IPS DF 6.9 (cell line): ENCODE results near the gene CTNNA2.

ENCODE experiments used
- DNase-seq: peaks from one replicate; pipeline ENCODE4 v3.0.0-alpha.2; 2013; ENCODE audit warnings: low read depth, low spot score
- H3K27ac ChIP-seq: one replicate; pipeline ENCODE4 v1.5.1; 2013; ENCODE audit warnings: low read length, control low read depth
- H3K27me3 ChIP-seq: 2 replicates; pipeline ENCODE4 v1.6.1; 2013; ENCODE audit warnings: mild to moderate bottlenecking, low read length; ENCODE audit not compliant: control insufficient read depth, insufficient read depth
- H3K36me3 ChIP-seq: 2 replicates; pipeline ENCODE4 v1.6.1; 2013; ENCODE audit warnings: low read length; ENCODE audit not compliant: control insufficient read depth, insufficient read depth
- H3K4me1 ChIP-seq: 2 replicates; pipeline ENCODE4 v1.6.1; 2013; ENCODE audit warnings: low read length; ENCODE audit not compliant: control insufficient read depth, insufficient read depth
- H3K4me3 ChIP-seq: 2 replicates; pipeline ENCODE4 v1.5.1; 2013; ENCODE audit warnings: mild to moderate bottlenecking, low read length
- H3K9me3 ChIP-seq: 2 replicates; pipeline ENCODE4 v1.6.1; 2013; ENCODE audit warnings: low read length, inconsistent platforms; ENCODE audit not compliant: control insufficient read depth, insufficient read depth
- WGBS: extraction: QIAGEN DNeasy Blood & Tissue Kit; methylation state at CpG from one replicate; pipeline ENCODE4 v1.1.7; 2013; ENCODE audit warnings: mixed read lengths, missing lambda C conversion rate; ENCODE audit not compliant: insufficient read length, insufficient coverage; 5-methylcytosine and 5-hydroxymethylcytosine counted together

The CTNNA2 gene

GRCh38 chr2:79835911-79836310, 323.1 kb downstream of the CTNNA2 start:
- Histone ChIP-seq H3K9me3 (no peaks in the 10 kb centered on the region), H3K4me1 (peaks cover 2% of the 10 kb centered on the region; the same call in 1 of the 2 replicates), H3K36me3 (no peaks in the 10 kb centered on the region), H3K27ac (no peak overlapping the region), H3K4me3 (no peak overlapping the region), H3K27me3 (no peaks in the 10 kb centered on the region)
- DNase-seq: no peak
- WGBS: no CpG with 5 or more reads among the region's 1 CpG

DNA sequence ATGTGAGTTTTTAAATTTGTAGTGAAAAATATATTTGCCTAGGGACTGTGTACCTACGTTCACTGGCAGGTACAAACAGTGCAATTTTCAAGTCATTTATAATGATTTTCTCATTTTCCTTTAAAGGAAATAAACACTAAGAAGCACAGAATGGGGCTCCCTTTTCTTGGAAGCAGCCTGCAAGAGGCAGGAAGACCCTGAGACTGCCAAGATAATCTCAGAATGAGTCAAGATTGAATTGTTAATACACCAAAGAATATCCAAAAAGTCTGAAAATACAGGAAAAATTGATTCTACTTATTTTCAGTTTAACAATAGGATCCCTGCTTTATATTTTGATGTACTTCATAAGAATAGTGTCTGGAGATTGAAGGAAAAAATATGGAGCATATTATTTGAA, 331.2 kb downstream of the CTNNA2 start:
- no peaks in the 10 kb centered on the region for H3K27me3 ChIP-seq
- no peak overlapping the region for H3K27ac ChIP-seq
- H3K9me3 ChIP-seq: no peaks in the 10 kb centered on the region
- no peak for DNase-seq
- no peak overlapping the region for H3K4me3 ChIP-seq
- no CpG with 5 or more reads among the region's 1 CpG for WGBS
- H3K4me1 ChIP-seq: peaks cover 4% of the 10 kb centered on the region; the same call in 1 of the 2 replicates
- H3K36me3 ChIP-seq: no peaks in the 10 kb centered on the region

GRCh38 chr2:79846878-79847277, 334.0 kb downstream of the CTNNA2 start:
- no peak overlapping the region for H3K27ac ChIP-seq
- no peaks in the 10 kb centered on the region for H3K27me3 ChIP-seq
- H3K36me3 ChIP-seq: no peaks in the 10 kb centered on the region
- DNase-seq: no peak
- no CpG with 5 or more reads among the region's 1 CpG for WGBS
- H3K4me1 ChIP-seq: peaks cover 4% of the 10 kb centered on the region; the same call in 1 of the 2 replicates
- H3K9me3 ChIP-seq: no peaks in the 10 kb centered on the region
- no peak overlapping the region for H3K4me3 ChIP-seq

DNA sequence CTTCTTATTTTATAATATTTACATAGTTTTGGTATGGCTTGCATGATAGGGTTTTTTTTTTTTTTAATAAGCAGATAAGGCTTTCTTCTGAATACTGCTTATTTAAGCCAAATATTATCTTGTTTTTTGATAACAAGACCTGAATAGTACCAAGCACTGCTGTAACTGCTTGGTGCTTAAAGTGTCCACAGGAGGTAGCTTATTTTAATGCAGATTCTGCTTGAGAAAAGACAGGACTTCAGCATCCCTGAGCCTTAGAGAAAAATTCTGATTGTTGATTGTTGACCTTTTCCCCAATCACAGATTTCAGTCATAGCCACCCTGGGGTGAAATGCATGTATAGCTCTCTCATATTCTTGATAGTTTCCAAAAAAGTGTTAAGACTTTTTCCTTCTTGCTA, 336.4 kb downstream of the CTNNA2 start:
- H3K4me1 ChIP-seq: peaks cover 2% of the 10 kb centered on the region; the same call in 1 of the 2 replicates
- H3K9me3 ChIP-seq: no peaks in the 10 kb centered on the region
- no peak overlapping the region for H3K4me3 ChIP-seq
- H3K36me3 ChIP-seq: no peaks in the 10 kb centered on the region
- no peaks in the 10 kb centered on the region for H3K27me3 ChIP-seq
- DNase-seq: no peak
- H3K27ac ChIP-seq: no peak overlapping the region

GRCh38 chr2:79849949-79850348, 337.1 kb downstream of the CTNNA2 start:
- no CpG with 5 or more reads among the region's 1 CpG for WGBS
- peaks cover 2% of the 10 kb centered on the region; the same call in 1 of the 2 replicates for H3K4me1 ChIP-seq
- no peak overlapping the region for H3K27ac ChIP-seq
- no peak overlapping the region for H3K4me3 ChIP-seq
- DNase-seq: no peak
- H3K36me3 ChIP-seq: no peaks in the 10 kb centered on the region
- H3K9me3 ChIP-seq: no peaks in the 10 kb centered on the region
- H3K27me3 ChIP-seq: no peaks in the 10 kb centered on the region

DNA sequence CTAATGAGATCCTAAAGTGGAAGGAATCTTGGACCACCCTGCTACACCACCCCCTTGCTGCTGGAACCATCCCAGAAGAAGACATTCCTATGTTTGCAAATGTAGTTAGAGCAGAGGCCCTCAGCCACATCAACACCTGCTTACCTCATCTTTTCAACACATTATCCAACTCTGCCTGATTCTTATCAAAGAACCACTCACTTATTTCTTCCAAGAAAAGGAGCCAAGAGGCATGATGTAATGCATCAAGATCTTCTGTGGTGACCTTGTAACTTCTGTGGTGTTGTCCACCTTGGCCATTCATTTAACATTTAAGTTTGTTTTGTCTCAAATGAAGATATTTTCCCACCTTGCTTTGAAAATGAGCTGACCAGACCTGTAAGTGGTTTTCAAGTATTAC, 338.1 kb downstream of the CTNNA2 start:
- Histone ChIP-seq H3K4me1 (peaks cover 4% of the 10 kb centered on the region; the same call in 1 of the 2 replicates), H3K4me3 (no peak overlapping the region), H3K27ac (no peak overlapping the region), H3K36me3 (no peaks in the 10 kb centered on the region), H3K27me3 (no peaks in the 10 kb centered on the region), H3K9me3 (no peaks in the 10 kb centered on the region)
- no peak for DNase-seq

DNA sequence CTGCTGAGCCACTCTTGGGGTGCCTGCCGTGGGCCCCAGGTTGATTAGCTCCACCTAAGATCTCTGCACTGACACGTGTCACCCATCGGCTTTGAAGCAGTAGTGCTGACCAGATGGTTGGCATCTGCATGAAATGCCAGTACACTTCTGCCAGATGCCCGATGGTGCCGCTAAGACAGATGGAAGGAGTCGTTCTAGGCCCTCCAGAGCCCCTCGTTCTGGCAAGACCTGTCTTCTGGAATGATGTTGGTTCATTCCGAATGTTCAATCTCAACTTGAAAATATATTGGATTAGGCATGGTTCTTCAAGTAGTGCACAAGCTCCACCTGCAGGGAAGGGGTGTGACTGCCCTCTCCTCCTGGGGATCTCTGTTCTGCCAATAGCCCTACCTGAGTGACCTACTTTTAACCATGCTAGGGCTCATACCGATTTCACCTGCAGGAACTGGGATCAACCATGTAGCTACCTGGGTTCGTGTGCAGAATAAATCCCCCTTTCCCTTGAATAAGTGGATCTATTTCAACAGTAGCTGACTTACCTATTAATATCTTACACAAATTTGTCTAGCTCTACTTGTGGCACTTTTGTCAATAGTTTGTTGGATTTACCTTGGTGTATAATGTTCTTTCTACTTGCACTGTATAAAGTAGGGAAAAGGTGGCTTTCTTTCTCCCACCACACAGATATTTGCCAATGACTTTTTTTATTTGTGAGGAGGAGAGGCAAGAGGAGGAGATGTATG, 342.6 kb downstream of the CTNNA2 start:
- Histone ChIP-seq H3K9me3 (no peaks in the 10 kb centered on the region), H3K4me1 (0 out of 2 replicates have a peak, but pooled peaks cover 2% of the 10 kb centered on the region), H3K36me3 (no peaks in the 10 kb centered on the region), H3K4me3 (no peak overlapping the region), H3K27ac (no peak overlapping the region), H3K27me3 (no peaks in the 10 kb centered on the region)
- no peak for DNase-seq
- WGBS: no CpG with 5 or more reads among the region's 10 CpGs

DNA sequence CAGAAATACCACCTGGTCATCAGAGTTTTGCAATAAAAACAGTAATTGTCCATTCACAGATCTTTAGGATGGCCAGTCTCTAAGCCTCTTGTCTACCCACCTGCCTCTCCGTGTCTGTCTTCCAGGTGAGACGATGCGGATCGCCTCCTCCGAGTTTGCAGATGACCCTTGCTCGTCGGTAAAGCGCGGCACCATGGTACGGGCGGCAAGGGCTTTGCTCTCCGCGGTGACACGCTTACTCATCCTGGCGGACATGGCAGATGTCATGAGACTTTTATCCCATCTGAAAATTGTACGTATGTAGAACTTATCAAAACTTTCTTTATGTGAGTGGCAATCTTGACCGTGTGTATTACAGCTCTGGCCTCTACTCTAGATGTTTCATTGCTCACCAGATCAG, 345.0 kb downstream of the CTNNA2 start:
- no CpG with 5 or more reads among the region's 17 CpGs for WGBS
- no peak overlapping the region for H3K4me3 ChIP-seq
- H3K27ac ChIP-seq: no peak overlapping the region
- H3K9me3 ChIP-seq: no peaks in the 10 kb centered on the region
- no peak for DNase-seq
- H3K27me3 ChIP-seq: no peaks in the 10 kb centered on the region
- H3K4me1 ChIP-seq: 0 out of 2 replicates have a peak, but pooled peaks cover 2% of the 10 kb centered on the region
- no peaks in the 10 kb centered on the region for H3K36me3 ChIP-seq

- no peak for DNase-seq
- Histone ChIP-seq H3K36me3 (no peaks in the 10 kb centered on the region), H3K27me3 (no peaks in the 10 kb centered on the region), H3K4me3 (no peak overlapping the region), H3K4me1 (no peaks in the 10 kb centered on the region), H3K9me3 (no peaks in the 10 kb centered on the region), H3K27ac (no peak overlapping the region)
- no CpG with 5 or more reads among the region's 10 CpGs for WGBS
These were observed 347.6 kb downstream of the CTNNA2 start for GRCh38 chr2:79860228-79861058.

DNA sequence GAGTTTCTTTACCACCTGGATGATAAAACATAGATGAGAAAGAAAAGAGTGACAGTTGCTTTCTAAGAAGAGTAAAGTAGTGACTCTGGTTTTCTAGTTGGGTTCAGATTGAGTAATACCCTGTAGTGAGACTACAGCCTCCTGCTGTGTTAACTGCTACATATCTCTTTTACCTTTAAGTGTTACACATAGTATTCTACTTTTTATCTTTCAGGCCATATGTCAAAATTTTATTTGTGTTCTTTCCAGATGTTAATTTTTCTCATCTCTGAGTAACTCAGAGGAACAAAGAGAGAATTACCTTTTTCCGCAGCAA, 348.2 kb downstream of the CTNNA2 start:
- no peaks in the 10 kb centered on the region for H3K27me3 ChIP-seq
- no peak overlapping the region for H3K27ac ChIP-seq
- no peaks in the 10 kb centered on the region for H3K9me3 ChIP-seq
- no CpG with 5 or more reads among the region's 1 CpG for WGBS
- DNase-seq: no peak
- no peaks in the 10 kb centered on the region for H3K36me3 ChIP-seq
- no peaks in the 10 kb centered on the region for H3K4me1 ChIP-seq
- no peak overlapping the region for H3K4me3 ChIP-seq
